ENCODE results near the gene CDO1.

Gene CDO1

GRCh38 chr5:115816226-115817081 is at the start of gene CDO1:
TSS of gene CDO1 (minus strand) at chr5:115816659. CDS start at chr5:115816397, 262 bp downstream.
- DNase-seq (ENCODE audit: low spot score) = peak; percentile 34

- DNase-seq (ENCODE audit: low spot score) = no peak
Observed at GRCh38 chr5:115859378-115859777, 42.9 kb upstream of the CDO1 start.

- no peak for DNase-seq (ENCODE audit: low spot score)
Observed at GRCh38 chr5:115858396-115858795, 41.9 kb upstream of the CDO1 start.

DNA sequence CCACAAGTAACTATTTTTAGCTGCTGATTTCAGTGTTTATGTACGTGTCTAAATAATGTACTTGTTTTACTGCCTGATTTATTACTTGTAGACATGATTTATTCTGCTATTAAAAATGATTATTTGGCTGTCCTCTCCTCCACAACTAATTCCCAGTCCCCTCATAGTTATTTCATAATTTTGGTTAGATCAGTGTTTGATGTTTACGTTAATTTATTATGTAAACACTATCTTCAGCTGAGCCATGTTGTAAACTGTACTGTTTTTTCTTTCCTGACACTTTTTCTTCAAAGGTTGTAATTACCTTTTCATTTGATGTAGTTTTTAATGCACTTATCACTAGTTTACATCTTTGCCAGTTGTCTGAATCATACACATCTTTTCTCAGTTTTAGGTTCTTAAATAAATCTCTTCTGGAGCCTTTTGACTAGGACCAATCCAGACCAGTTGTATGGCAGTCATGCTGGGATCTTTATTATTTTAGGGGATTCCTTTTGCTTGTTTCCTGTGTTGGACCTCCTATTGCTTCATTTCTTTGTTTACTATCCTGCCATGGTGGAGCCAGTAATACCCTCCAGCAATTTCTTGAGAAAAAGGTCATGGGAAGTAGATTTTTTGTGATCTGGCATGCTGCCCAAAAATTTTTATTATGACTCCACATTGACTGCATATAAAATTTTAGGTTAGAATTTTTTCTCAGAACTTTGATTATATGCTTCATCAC is 41.3 kb upstream of the CDO1 start:
- no peak for DNase-seq (ENCODE audit: low spot score)

- DNase-seq (ENCODE audit: low spot score) = no peak
Observed at GRCh38 chr5:115857057-115857479, 40.6 kb upstream of the CDO1 start.

- DNase-seq (ENCODE audit: low spot score) = no peak
Observed at GRCh38 chr5:115855959-115856358, 39.5 kb upstream of the CDO1 start.

DNA sequence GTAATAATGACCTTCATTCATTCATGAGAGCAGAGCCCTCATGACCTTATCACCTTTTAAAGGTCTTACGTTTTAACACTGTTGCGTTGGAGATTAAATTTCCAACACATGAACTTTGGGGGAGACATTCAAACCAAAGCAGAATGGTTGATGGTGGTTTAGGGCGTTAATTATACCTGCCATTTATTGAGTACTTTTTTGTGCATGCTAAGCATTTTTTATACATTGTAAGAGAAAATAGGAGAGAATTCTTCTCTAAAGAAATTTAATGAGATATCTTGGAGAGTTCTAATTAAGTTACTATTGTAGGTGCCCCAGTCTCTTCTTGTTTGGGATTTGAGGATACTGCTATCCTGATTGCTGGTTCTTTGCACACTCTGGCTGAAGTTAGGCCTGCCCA is 37.7 kb upstream of the CDO1 start:
- DNase-seq (ENCODE audit: low spot score) = no peak

DNA sequence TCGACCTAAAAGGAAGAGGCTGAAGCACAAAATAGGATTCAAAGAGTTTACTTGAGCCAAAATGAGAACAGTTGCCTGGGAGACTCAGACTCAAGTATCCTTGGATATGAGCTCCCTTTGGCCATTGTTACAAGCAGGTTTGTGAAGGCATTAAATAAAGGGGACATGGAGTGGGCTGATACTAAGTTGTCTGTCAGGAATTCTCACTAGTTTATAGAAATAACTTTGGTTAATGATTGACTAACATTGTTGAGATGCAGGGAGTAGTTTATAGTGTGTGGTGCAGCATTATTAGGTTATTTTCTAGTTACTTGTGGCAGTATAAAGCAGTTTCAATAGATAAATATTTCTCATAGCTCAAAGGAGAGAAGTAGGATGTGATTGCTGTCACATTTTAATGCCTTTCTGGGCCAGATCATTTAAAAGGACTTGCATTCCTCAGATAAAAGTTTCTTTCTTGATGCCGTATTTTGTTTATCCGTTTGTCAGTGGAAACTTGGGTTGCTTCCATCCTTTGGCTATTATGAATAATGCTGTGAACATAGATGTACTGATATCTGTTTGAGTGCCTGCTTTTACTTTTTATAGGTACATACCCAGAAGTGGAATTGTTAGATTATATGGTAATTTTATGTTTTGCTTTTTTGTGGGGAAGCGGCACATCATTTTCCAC is 34.4 kb upstream of the CDO1 start:
- no peak for DNase-seq (ENCODE audit: low spot score)

GRCh38 chr5:115849258-115849798 is 32.9 kb upstream of the CDO1 start:
- DNase-seq (ENCODE audit: low spot score) = no peak

DNA sequence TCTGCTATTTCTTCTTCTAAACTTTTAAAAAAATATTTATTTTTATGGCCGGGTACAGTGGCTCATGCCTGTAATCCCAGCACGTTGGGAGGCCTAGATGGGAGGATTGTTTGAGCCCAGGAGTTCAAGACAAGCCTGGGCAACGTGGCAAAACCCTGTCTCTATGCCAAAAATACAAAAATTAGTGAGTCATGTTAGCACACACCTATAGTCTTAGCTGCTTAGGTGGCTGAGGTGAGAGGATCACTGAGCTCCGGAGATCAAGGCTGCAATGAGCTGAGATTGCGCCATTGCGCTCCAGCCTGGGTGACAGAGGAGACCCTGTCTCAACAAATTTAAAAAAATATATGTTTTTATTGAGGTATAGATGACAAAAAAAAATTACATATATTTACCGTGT is 30.8 kb upstream of the CDO1 start:
- no peak for DNase-seq (ENCODE audit: low spot score)

GRCh38 chr5:115844321-115844817 is 27.9 kb upstream of the CDO1 start:
- no peak for DNase-seq (ENCODE audit: low spot score)

DNA sequence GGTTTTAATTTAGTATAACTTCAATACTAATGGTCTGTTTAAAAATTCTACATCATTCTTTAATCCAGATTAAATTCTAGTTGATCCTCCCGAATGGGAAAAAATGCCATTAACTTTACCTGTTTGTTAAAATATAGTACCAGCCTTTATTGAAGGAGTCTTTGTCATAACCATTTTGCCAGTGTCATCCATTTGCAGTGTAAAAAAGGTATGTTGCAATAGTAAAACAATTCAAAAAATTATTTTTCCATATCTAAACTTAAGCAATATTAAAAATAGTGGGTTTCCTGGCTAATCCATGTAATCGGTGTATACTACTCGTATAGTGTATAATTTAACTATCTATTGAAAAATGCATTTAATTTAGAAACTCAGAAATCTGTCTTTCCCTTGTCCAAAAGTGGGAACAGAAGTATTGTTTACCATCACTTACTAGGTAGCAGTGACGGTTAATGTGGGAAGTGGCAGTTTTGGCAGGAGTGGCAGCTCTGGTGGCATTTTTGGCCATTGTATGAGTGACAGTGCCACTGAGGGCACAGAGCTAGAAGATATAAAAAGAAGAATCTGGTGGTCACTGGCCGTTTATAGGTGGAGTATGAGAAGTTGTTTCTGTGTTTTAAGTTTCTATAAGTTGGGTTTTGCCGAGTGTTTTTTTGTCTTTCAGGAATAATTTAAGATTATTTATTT is 27.1 kb upstream of the CDO1 start:
- DNase-seq (ENCODE audit: low spot score) = no peak

GRCh38 chr5:115842952-115843351 is 26.5 kb upstream of the CDO1 start:
- no peak for DNase-seq (ENCODE audit: low spot score)

- DNase-seq (ENCODE audit: low spot score) = peak; percentile 58
Observed at GRCh38 chr5:115842089-115842935, 25.9 kb upstream of the CDO1 start.

- peak; percentile 85 for DNase-seq (ENCODE audit: low spot score)
Observed at GRCh38 chr5:115841382-115842088, 25.1 kb upstream of the CDO1 start, which contains the start of the genes AP3S1 and ATG12. TSS of gene AP3S1 (plus strand) at chr5:115841935. CDS start at chr5:115842038, 103 bp downstream. TSS of gene ATG12 (minus strand) at chr5:115841565. CDS start at chr5:115841552, 13 bp downstream.

- no peak for DNase-seq (ENCODE audit: low spot score)
Observed at GRCh38 chr5:115840873-115841272, 24.4 kb upstream of the CDO1 start.

- DNase-seq (ENCODE audit: low spot score) = peak; percentile 36
Observed at GRCh38 chr5:115838885-115839518, 22.5 kb upstream of the CDO1 start.

GRCh38 chr5:115835481-115835880 is 19.0 kb upstream of the CDO1 start:
- DNase-seq (ENCODE audit: low spot score) = no peak

- DNase-seq (ENCODE audit: low spot score) = peak; percentile 22
Observed at GRCh38 chr5:115831163-115831768, 14.8 kb upstream of the CDO1 start.

Data from hepatic stellate cell (primary cell).